SU-DHL-6 (cell line): Measurements from ENCODE around the gene MEIS2.

Experiments used
- H2AFZ ChIP-seq: fragments of 200-600 bp; sonication (generic); 2 replicates; pipeline ENCODE4 v1.6.1; 2014; ENCODE audit warnings: low read depth, mild to moderate bottlenecking, moderate library complexity, mixed read lengths, antibody characterized with exemption, low read length; ENCODE audit not compliant: severe bottlenecking
- H3F3A ChIP-seq: fragments of 200-600 bp; shearing (Covaris generic); 2 replicates; pipeline ENCODE4 v1.6.0; 2016; ENCODE audit warnings: antibody characterized with exemption, mild to moderate bottlenecking; ENCODE audit not compliant: insufficient read depth
- H3K27ac ChIP-seq: fragments of 200-600 bp; sonication (generic); 2 replicates; pipeline ENCODE4 v1.5.1; 2016; ENCODE audit warnings: low read depth, mild to moderate bottlenecking, low read length, moderate library complexity, mixed read lengths
- H3K27me3 ChIP-seq: fragments of 200-600 bp; sonication (generic), shearing (Covaris generic); 2 replicates; pipeline ENCODE4 v1.6.0; 2014; ENCODE audit warnings: mild to moderate bottlenecking, low read length
- H3K36me3 ChIP-seq: fragments of 200-600 bp; sonication (generic); 2 replicates; pipeline ENCODE4 v1.6.1; 2014; ENCODE audit warnings: mild to moderate bottlenecking, low read length, mixed read lengths
- H3K4me2 ChIP-seq: fragments of 300-600, 200-600 bp; shearing (Covaris generic), sonication (generic); 2 replicates; pipeline ENCODE4 v1.6.0; 2014; ENCODE audit warnings: low read length, low read depth, mild to moderate bottlenecking; ENCODE audit not compliant: poor library complexity, severe bottlenecking
- H3K4me3 ChIP-seq: fragments of 200-600 bp; sonication (generic); 2 replicates; pipeline ENCODE4 v1.5.1; 2014; ENCODE audit warnings: antibody characterized with exemption, low read length, mild to moderate bottlenecking, mixed read lengths; ENCODE audit not compliant: insufficient read depth, poor library complexity, severe bottlenecking
- H3K79me2 ChIP-seq: fragments of 200-600 bp; sonication (generic); 2 replicates; pipeline ENCODE4 v1.6.1; 2014; ENCODE audit warnings: mild to moderate bottlenecking, low read length, moderate library complexity; ENCODE audit not compliant: insufficient read depth
- H3K9ac ChIP-seq: fragments of 200-600 bp; sonication (generic); 2 replicates; pipeline ENCODE4 v1.7.0; 2014; ENCODE audit warnings: mild to moderate bottlenecking, low read length
- H3K9me2 ChIP-seq: fragments of 200-600 bp; sonication (generic); replicated peaks from 2 replicates; pipeline ENCODE4 v1.6.1; 2014; ENCODE audit warnings: low read length; ENCODE audit not compliant: insufficient read depth
- H3K9me3 ChIP-seq: fragments of 200-600 bp; sonication (generic); 2 replicates; pipeline ENCODE4 v1.6.1; 2014; ENCODE audit warnings: low read length, mixed read lengths; ENCODE audit not compliant: insufficient read depth
- H4K20me1 ChIP-seq: fragments of 200-600 bp; sonication (generic); 2 replicates; pipeline ENCODE4 v1.6.1; 2014; ENCODE audit warnings: low read depth, mild to moderate bottlenecking, antibody characterized with exemption, low read length, moderate library complexity, mixed read lengths
- CTCF ChIP-seq: fragments of 200-600 bp; sonication (generic); IDR thresholded peaks from one replicate; pipeline ENCODE4 v1.5.1; 2017; ENCODE audit warnings: antibody characterized with exemption, mild to moderate bottlenecking, low read length, moderate library complexity; ENCODE audit not compliant: insufficient read depth, poor library complexity, severe bottlenecking
- EZH2phosphoT487 ChIP-seq: fragments of 200-600 bp; sonication (generic), shearing (Covaris generic); conservative IDR thresholded peaks from 2 replicates; pipeline ENCODE4 v1.6.1; 2018; ENCODE audit warnings: mild to moderate bottlenecking, antibody characterized with exemption, low read length, moderate library complexity, mixed read lengths

Gene MEIS2

DNA sequence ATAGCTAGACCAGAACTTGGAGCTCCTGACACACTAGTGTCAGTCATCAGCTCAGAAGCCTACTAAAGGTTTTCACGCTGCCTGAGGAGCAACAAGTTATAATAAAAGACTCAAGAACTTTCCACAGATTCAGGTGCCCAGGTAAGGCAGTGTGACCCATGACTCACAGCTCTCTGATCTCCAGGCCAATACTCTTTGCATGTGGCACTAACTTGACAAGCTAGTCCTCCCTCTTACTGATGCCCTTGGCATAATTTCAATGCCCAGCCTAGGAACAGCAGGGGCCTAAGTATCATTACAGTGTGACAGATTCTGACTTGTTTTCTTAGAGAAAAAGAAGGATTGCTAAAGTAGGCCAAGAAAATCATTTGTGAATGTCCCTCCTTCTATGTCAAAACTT is 38.4 kb downstream of the MEIS2 start:
- Histone ChIP-seq H3K36me3 (peaks cover 6% of the 10 kb centered on the region; the same call in 1 of the 2 replicates), H2AFZ (no peak overlapping the region), H3K27ac (no peak overlapping the region), H3K27me3 (no peaks in the 10 kb centered on the region), H4K20me1 (no peaks in the 10 kb centered on the region), H3F3A (no peaks in the 10 kb centered on the region), H3K9me2 (no peaks in the 10 kb centered on the region), H3K4me2 (no peak overlapping the region), H3K79me2 (no peaks in the 10 kb centered on the region), H3K4me3 (no peak overlapping the region), H3K9me3 (no peaks in the 10 kb centered on the region), H3K9ac (no peak overlapping the region)
- no peak for TF ChIP-seq CTCF
- TF ChIP-seq EZH2phosphoT487: no peak

DNA sequence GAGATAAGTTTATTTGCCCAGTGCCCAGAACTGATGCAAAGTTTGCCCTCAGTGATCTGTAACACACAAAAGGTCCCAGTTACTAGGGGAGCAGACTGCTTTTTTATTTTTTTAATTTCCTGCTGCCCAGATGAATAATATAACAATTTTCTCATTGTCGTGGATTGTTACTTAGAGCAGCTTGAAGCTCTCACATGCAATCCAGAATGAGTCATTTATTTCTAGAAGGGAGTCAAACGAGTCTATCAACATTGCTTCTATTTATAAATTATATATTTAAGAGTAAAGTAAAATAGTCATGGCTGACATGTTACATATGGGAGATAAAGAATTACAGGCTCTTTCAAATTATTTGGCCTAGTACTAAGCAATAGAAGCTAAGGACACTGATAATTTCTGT is 41.3 kb downstream of the MEIS2 start:
- Histone ChIP-seq H2AFZ (no peak overlapping the region), H3F3A (no peaks in the 10 kb centered on the region), H3K27me3 (no peaks in the 10 kb centered on the region), H3K9me3 (no peaks in the 10 kb centered on the region), H3K36me3 (peaks cover 6% of the 10 kb centered on the region; the same call in 1 of the 2 replicates), H3K27ac (no peak overlapping the region), H3K4me2 (no peak overlapping the region), H4K20me1 (no peaks in the 10 kb centered on the region), H3K4me3 (no peak overlapping the region), H3K79me2 (no peaks in the 10 kb centered on the region), H3K9ac (no peak overlapping the region), H3K9me2 (no peaks in the 10 kb centered on the region)
- TF ChIP-seq EZH2phosphoT487: no peak
- TF ChIP-seq CTCF: no peak

DNA sequence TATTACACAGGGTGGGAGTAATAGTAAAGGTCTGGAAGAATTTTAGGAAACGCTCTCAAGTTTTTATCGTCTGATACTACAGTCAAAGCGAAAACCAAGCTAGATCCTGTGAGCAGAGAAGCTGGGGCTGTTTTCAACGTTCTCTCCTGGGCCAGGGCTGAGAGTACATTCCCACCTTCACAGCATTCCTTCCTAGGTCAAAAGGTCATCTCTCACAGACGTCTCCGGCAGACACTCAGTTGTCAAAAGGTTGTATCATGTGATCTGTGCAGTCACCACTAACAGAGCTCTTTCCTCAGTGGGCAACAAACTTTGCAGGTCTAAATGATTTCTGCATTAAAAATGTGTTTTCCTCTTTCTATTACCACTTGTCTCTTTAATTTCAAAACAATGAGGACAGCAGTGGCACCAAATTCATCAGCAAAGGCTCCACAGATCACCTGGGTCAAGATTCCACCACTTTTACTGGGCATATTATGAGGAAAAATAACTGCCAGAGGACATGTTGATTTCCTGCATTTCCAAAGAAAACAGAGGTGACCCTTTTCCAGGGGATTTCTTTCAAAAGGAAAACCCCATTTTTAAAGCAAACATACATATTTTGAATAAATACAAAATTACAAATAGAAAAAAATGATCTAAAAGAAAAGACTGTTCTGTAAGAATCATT is 41.9 kb downstream of the MEIS2 start:
- Histone ChIP-seq H3K4me3 (no peak overlapping the region), H3K4me2 (no peak overlapping the region), H3F3A (no peaks in the 10 kb centered on the region), H3K9me2 (no peaks in the 10 kb centered on the region), H3K27me3 (no peaks in the 10 kb centered on the region), H3K36me3 (peaks cover 6% of the 10 kb centered on the region; the same call in 1 of the 2 replicates), H2AFZ (no peak overlapping the region), H3K9ac (no peak overlapping the region), H4K20me1 (no peaks in the 10 kb centered on the region), H3K9me3 (no peaks in the 10 kb centered on the region), H3K79me2 (no peaks in the 10 kb centered on the region), H3K27ac (no peak overlapping the region)
- no peak for TF ChIP-seq EZH2phosphoT487
- TF ChIP-seq CTCF: no peak
